K562 (cell line): ENCODE data around the gene MYL3. TPM values are rescaled to one million over a fixed set of nuclear protein-coding genes. Genes with fewer than 3 reads are reported as not detected.

Experiments
- ELF1 ChIP-seq: fragments of 200-800 bp; sonication (Bioruptor generic); IDR thresholded peaks from 2 replicates; pipeline ENCODE4 v1.6.1; 2016; ENCODE audit warnings: missing genetic modification characterization, missing compliant biosample characterization
- KAT7 ChIP-seq: sonication (generic); formaldehyde crosslinking; IDR thresholded peaks from 2 replicates; pipeline ENCODE4 v1.8.0; 2022; ENCODE audit warnings: missing genetic modification reagents, mild to moderate bottlenecking, borderline replicate concordance
- RBM25 ChIP-seq: fragments of 200-400 bp; formaldehyde crosslinking; IDR thresholded peaks from 2 replicates; pipeline ENCODE4 v1.6.1; 2018; ENCODE audit warnings: low read length, low read depth, moderate library complexity; ENCODE audit not compliant: severe bottlenecking
- polyA plus RNA-seq, 8 experiments: library from polyadenylated mRNA; depleted of rRNA in 4 of 8; stranded (reverse) in 5 of 8; unstranded in 3 of 8; fragments of >200 nt; fragmentation: Nextera tagmentation in 2 of 8; fragmentation: Illumina TruSeq in 1 of 8; extraction: Ambion mirVana in 2 of 8; extraction: Trizol in 1 of 8; gene quantifications; 2 replicates each; pipeline versions ENCODE4 v1.2.1 to v1.2.3, GENCODE V29; 2011 to 2014; ENCODE audit warnings: inconsistent platforms in 1 of 8, missing spikeins in 1 of 8
- total RNA-seq, 7 experiments: library from RNA; depleted of rRNA in 6 of 7; stranded (reverse); fragments of >200 nt in 6 of 7; fragmentation: Illumina TruSeq in 2 of 7; extraction: Trizol in 2 of 7; gene quantifications; 2 replicates each; pipeline versions ENCODE4 v1.2.1 to v1.2.3, GENCODE V29; 2011 to 2021; ENCODE audit warnings: low replicate concordance in 1 of 7
- TF ChIP-seq, protein P1 (sequence below), 2 experiments: fragments of 450-650 bp; formaldehyde crosslinking in 1 of 2; IDR thresholded peaks; 2 replicates each; pipeline versions ENCODE4 v1.4.0 to v1.6.1; 2014 to 2020; ENCODE audit warnings: mild to moderate bottlenecking in 2 of 2, borderline replicate concordance in 1 of 2, low read depth in 1 of 2

The MYL3 gene
- total and polyA plus RNA-seq, 9 of the 15 experiments (the other 6 are each of a cell fraction or from before 2014, with no cell fraction given): 0.14 to 0.45 TPM; not detected in 7

DNA sequence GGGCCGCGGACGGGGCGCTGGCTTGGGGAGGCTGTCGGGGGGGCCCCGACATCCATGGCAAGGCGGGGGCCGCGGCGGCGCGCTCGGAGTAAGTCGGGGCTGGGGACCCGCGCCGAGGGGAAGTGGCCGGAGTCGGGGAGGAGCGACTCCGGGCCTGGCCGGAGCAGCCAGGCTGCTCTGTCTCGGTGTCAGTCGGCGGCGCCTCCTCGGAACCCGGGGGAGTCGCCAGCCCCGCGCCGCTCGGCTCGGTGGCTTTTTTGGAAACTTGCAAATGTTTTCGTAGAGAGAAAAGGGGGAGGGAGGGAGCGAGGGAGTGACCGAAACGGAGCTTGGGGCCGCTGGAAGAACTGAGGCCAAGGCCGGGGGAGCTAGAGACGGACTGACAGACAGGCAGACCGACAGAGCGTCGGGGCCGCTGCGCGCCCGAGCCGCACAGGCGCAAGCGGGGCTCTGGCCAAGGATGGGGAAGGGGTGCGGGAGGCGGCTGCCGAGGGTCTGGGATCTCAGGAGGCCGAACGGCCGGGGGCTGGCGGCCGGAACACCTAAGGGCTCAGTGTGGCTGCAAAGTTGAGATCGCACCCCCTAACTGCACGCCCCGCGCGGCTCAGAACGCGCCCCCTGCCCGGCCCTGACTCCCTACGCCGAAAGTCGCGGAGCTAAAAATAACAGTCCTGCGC, 19.3 kb upstream of the MYL3 start (continued):
- TF ChIP-seq, protein P1, sequence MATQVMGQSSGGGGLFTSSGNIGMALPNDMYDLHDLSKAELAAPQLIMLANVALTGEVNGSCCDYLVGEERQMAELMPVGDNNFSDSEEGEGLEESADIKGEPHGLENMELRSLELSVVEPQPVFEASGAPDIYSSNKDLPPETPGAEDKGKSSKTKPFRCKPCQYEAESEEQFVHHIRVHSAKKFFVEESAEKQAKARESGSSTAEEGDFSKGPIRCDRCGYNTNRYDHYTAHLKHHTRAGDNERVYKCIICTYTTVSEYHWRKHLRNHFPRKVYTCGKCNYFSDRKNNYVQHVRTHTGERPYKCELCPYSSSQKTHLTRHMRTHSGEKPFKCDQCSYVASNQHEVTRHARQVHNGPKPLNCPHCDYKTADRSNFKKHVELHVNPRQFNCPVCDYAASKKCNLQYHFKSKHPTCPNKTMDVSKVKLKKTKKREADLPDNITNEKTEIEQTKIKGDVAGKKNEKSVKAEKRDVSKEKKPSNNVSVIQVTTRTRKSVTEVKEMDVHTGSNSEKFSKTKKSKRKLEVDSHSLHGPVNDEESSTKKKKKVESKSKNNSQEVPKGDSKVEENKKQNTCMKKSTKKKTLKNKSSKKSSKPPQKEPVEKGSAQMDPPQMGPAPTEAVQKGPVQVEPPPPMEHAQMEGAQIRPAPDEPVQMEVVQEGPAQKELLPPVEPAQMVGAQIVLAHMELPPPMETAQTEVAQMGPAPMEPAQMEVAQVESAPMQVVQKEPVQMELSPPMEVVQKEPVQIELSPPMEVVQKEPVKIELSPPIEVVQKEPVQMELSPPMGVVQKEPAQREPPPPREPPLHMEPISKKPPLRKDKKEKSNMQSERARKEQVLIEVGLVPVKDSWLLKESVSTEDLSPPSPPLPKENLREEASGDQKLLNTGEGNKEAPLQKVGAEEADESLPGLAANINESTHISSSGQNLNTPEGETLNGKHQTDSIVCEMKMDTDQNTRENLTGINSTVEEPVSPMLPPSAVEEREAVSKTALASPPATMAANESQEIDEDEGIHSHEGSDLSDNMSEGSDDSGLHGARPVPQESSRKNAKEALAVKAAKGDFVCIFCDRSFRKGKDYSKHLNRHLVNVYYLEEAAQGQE (IDR thresholded peaks at IDR 0.05; ENCODE audit: borderline replicate concordance): no peak
- TF ChIP-seq, protein P1 (CRISPR knock-in tag; IDR thresholded peaks at IDR 0.05; ENCODE audit: low read depth): no peak
- TF ChIP-seq ELF1 (tag): no peak
- no peak for TF ChIP-seq KAT7 (CRISPR knock-in tag)
- no peak for TF ChIP-seq RBM25
